MV-4-11 (cell line): Measurements from ENCODE around the gene ELAVL3.
"Not testable (repeated sequence)": the region's sequence is repeated elsewhere in the genome, so short reads cannot be mapped to it uniquely, and the experiment has no call there.

Experiments used
- DNase-seq: peaks from one replicate; lab custom pipeline; 2025; lab: John Stamatoyannopoulos, UW

ELAVL3 gene

GRCh38 chr19:11458912-11459311 lies 21.9 kb downstream of the ELAVL3 start:
- not testable (repeated sequence) for DNase-seq

- DNase-seq = no peak
These were observed 22.5 kb downstream of the ELAVL3 start for GRCh38 chr19:11458236-11458900.

DNA sequence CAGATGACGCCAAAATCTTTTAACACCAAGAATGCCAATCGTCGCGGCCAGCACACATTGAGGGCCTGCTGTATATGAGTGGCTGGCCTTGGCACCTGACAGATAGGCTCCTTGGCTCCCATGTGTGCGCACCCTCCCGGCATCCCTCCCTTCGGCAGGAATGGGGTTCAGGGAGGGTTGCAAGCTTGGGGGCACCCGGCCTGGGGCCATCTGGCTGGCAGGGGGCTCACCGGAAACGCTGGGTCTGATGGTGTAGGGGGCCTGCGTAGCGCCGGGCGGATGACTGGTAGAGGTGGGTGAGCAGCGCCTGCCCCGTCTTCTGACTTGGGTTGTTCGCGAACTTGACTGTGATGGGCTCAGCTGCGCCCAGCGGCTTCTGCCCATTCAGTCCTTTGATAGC lies 23.0 kb downstream of the ELAVL3 start:
- DNase-seq = no peak

DNA sequence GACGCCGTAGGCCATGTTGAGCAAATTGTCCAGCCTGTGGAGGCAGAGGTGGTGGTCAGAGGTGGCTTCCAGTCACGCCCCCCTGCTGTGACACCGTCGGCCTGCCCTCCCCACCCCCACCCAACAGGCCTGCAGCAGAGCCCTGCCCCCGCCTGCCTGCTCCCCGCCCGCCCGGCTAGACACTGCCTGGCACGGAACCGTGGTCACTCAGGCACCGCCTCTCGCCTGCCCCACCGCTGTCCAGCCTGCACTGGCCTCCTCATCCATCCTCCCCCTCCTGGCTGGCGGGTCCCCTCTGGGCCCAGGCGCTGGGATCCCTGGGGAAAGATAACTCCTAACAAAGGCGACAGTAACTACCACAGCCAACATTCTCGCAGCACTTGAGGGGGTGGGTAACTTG lies 23.7 kb downstream of the ELAVL3 start:
- DNase-seq = no peak

- no peak for DNase-seq
These were observed 24.2 kb downstream of the ELAVL3 start for GRCh38 chr19:11456659-11457058.

- DNase-seq = not testable (repeated sequence)
These were observed 25.7 kb downstream of the ELAVL3 start for GRCh38 chr19:11455233-11455554.

DNA sequence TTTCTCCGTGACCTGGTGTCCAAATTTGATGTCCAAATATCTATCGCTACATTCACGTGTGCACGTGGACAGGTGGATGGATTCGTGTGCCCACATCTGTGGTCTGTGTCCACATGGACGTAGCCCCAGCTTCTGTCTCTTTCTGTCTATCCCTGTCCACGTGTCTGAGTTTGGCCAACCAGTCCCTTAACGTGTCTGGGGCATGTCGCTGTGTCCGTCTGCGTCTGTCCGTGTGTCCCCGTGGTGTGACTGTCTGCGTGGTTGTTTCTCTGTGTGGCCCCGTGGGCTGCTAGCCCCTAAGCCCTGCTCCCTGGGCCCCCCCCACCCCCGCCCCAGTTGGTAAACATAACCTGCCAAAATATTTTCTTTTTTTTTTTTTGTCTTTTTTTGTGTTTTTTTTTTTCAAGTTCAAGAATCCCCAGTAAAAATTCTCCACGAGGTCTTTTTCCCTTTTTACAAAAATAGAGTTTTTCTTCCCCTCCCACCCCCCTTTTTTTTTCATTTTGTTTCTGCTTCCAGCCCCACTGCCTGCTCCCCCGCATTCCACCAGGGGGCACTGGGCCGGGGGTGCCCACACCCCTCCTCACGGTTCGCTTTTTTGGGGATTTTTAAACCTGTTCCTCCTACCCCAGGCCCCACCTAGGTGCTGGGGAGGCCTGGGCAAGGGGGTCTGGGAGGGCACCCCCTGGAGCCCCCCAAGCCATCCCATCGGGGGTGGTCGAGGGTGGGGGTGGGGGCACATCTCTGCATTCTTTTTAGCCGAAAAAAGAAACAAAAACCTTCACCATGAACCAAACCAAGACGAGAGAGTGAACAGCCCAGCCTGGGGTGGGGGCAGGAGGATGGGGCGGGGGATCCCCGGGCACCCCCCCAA lies 27.1 kb downstream of the ELAVL3 start:
- no peak for DNase-seq

DNA sequence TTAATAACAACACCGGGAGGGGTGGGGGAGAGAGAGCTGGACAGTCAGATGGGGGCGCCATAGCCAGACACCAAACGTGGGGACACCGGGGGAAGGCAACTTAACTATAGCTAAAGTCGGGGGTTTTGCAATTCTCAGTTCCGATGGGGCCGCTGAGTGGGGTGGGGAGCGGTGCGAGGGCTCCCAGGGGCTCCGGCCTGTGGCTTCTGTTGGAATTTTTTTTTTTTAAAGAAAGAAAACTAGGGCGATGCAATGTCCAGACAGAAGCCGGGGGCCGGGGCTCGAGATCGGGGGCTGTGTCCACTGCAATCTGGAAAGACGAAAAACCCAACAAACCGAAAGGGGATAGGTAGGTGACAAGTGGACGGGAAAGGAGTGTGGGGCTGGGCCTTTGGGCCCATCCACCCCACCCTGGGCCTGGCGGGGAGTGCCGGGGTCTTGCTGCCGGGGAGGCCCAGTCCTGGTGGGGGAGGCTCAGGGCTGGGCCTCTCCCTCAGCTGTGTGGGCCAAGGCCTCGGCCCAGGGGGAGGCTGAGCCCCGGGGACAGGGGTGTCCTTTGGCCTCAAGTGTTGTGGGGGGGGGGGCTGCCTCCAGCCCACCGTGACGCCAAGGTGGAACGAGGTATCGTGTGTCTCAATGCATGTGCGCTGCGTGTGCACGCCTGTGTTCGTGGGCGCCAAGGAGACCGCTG lies 28.1 kb downstream of the ELAVL3 start:
- DNase-seq = no peak

- no peak for DNase-seq
These were observed 28.8 kb downstream of the ELAVL3 start for GRCh38 chr19:11451871-11452619.

- no peak for DNase-seq
These were observed 29.4 kb downstream of the ELAVL3 start for GRCh38 chr19:11451327-11451870.

DNA sequence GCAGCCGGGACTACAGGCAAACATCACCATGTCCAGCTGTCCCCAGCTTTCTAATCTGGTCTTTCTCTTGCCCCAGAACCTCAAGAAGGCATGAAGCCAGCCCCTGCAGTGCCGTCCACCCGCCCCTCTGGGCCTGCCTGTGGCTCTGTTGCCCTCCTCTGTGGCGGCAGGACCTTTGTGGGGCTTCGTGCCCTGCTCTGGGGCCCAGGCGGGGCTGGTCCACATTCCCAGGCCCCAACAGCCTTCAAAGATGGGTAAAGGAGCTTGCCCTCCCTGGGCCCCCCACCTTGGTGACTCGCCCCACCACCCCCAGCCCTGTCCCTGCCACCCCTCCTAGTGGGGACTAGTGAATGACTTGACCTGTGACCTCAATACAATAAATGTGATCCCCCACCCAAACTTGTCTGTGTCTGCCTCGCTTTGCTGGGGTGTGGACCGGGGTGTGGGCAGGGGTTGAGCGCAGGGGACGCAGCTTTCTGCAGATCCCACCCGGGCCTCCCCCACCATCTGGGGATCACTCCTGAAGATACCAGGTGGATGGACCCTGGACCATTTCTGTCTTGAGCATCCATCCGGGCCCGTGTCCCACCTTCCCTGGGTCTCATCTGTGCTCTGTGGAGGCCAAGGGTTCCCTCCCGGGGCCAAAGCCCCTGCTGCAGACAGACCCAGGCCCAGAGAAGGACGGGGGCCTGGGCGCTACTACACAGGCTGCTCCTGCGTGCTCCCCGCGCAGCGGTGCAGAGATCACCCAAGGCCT lies 30.1 kb downstream of the ELAVL3 start:
- DNase-seq = no peak

DNA sequence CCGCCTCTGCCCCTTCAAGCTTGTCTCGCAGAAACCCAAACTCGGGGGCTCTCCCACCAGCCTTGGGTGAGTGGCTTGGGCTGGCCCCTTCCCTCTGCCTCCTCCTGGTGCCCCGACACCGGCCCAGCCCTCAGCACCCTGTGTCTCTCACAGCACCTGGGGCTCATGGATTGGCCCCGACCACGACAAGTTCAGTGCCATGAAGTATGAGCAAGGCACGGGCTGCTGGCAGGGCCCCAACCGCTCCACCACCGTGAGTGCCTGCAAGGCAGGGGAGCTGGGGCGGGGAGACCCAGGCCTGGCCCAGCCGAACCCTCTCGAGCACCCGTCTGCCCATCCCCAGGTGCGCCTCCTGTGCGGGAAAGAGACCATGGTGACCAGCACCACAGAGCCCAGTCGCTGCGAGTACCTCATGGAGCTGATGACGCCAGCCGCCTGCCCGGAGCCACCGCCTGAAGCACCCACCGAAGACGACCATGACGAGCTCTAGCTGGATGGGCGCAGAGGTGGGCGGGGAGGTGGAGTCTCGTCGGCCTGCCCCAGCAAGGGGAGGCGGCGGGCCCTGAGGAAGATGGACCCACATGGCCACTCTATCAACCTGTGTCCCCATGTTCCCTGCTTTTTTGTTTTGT lies 31.8 kb downstream of the ELAVL3 start:
- no peak for DNase-seq

DNA sequence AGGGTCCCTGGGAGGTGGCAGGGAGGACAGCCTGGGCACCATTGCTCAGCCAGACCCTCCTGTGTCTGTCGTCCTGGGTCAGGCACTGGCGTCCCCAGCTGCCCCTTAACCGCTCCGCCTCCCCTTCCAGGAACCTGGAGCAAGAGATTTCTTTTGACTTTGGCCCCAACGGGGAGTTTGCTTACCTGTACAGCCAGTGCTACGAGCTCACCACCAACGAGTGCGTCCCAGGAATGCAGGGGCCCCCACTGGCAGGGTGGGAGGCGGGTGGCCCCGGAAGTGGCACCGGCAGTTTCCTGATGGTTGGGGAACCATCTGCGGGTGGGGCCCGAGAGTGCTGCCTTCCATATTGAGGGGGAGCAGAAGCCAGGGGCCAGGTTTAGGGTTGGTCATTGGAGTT lies 32.4 kb downstream of the ELAVL3 start:
- no peak for DNase-seq

DNA sequence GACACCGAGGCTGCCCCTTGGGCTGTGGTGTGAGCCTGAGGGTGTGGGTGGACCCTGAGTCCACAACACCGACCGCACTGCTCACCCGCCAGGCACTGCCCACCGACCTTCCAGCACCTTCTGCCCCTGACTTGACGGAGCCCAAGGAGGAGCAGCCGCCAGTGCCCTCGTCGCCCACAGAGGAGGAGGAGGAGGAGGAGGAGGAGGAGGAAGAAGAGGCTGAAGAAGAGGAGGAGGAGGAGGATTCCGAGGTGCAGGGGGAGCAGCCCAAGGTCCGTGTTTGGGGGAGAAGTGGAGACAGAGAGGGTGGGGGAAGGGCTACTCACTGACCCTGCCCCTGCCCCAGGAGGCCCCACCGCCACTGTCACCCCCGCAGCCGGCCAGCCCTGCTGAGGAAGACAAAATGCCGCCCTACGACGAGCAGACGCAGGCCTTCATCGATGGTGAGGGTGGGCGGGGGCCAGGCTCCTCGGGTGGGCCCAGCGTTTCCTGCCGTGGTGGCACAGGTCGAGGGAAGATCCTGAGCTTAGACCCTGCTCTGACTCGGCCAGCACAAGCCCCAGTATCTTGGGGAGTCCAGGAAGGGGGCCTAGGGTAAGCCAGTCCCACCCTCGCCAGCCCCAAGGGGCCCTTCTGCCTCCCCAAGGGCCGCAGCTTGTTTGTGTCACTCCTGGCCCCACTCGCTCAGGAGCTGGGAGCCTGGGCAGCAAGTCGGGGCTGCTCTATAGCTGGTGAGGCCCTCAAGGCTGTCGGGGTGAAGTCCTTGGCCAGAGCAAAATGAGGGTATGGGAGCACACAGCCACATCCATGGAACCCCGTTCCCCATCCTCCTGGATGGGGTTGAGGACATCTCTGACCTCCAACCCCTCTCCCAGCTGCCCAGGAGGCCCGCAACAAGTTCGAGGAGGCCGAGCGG lies 33.2 kb downstream of the ELAVL3 start:
- DNase-seq = no peak

DNA sequence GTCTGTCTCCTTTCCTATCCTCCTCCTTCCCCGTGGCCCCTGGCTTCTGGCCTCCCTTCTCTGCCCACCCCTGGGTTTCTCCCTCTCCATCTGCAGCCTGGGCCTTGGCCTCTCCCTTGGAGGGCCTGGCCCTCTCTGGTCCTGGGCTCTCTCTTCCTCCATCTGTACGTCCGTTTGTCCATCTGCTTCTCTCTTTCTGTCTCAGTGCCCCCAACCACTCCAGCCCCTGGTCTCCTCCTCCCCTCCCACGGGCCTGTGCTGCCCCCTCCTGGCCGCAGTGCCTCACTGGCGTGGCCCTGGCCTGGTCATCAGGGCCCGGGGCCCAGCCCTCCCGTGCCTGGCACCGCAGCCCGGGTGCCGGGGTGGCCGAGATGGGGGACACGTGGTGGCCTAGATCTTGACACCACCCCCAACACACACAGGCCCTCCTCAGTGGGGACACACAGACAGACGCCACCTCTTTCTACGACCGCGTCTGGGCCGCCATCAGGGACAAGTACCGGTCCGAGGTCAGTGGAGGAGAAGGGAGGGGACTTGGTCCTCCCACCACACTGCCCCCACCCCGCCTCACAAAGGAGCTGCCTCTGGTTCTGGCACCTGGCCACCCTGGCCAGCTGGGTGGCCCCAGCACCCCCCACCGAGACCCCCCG lies 34.1 kb downstream of the ELAVL3 start:
- DNase-seq = no peak

DNA sequence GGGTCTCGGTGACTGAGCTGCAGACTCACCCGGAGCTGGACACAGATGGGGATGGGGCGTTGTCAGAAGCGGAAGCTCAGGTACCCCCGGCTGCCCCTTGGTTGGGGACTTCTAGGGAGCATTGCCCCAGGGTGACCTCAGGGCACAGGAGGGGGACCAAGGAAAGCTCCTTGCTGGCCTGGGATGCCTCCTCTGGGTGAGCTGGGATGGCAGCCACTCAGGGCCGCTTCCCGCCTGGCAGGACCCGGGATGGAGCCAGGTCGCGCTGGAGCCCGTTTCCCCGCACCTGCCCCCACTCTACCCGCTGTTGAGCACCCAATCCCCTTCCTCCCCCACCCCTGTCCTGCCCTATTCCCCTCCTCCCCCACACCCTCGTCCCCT lies 34.6 kb downstream of the ELAVL3 start:
- no peak for DNase-seq

DNA sequence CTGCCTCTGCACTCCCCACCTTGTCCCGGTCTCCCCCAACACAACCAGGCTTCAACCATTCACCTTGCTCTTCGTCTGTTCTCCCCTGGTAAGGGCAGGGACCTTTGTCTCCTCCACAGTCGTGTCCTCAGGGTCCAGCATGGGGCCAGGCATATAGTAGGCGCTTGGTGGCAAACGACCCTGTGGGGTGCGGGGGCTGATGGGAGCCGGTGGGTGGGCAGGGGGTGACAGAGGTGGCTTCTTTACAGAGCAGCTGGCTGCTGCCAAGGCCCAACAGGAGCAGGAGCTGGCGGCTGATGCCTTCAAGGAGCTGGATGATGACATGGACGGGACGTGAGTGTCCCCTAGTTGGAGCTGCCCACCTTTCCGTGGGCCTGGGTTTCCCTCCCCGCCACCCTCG lies 35.7 kb downstream of the ELAVL3 start:
- DNase-seq = no peak

DNA sequence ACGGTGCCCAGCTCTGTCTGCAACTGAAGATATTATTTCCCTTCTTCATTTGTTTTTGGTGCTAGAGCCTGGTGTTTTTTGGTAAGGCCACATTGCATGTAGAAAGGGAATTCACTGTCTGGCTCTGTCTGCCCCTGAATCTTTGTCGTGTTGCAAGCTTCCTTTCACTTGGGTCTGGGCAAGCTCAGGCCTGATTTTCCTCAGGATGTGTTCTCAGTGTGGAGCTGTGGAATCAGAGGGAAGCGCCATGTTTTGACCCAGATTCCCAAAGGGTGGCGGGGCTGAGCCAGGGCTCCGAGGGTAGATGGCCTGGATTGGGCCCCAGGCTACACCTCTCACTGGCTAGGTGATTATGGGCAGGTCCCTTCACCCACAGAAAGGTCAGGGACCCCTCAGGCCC lies 36.8 kb downstream of the ELAVL3 start:
- DNase-seq = no peak

- no peak for DNase-seq
These were observed 42.9 kb downstream of the ELAVL3 start for GRCh38 chr19:11437955-11438354.
